ENCODE data around the gene TRAK1.

DNA sequence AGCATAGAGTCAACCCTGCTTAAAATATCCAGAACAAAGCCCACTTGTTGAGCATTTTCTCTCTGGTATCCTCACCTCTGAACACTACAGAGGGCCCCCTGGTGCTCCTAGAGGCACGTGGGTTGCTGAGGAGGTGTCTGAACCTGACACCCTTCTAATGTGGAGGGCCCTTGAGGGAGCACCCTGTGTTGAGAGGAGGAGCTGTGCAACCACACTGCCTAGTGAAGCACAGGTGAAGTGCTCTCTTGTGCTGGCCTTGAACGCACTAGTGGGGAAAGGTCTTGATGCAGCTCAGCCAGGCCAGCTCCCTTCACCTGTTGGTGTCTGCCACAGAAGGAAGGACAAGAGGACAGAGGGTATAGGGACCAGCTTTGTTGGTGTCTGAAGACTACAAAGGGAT lies 122.9 kb downstream of the TRAK1 start:
- TF ChIP-seq, protein P1, sequence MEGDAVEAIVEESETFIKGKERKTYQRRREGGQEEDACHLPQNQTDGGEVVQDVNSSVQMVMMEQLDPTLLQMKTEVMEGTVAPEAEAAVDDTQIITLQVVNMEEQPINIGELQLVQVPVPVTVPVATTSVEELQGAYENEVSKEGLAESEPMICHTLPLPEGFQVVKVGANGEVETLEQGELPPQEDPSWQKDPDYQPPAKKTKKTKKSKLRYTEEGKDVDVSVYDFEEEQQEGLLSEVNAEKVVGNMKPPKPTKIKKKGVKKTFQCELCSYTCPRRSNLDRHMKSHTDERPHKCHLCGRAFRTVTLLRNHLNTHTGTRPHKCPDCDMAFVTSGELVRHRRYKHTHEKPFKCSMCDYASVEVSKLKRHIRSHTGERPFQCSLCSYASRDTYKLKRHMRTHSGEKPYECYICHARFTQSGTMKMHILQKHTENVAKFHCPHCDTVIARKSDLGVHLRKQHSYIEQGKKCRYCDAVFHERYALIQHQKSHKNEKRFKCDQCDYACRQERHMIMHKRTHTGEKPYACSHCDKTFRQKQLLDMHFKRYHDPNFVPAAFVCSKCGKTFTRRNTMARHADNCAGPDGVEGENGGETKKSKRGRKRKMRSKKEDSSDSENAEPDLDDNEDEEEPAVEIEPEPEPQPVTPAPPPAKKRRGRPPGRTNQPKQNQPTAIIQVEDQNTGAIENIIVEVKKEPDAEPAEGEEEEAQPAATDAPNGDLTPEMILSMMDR (IDR thresholded peaks at IDR 0.05; ENCODE audit: insufficient read depth, low read length): no peak
- no peak for TF ChIP-seq POLR2AphosphoS5 (IDR thresholded peaks at IDR 0.05; ENCODE audit: low read depth)
